GM12878 (cell line): ENCODE results near the gene MSI2. TPM values are rescaled to one million over a fixed set of nuclear protein-coding genes. Genes with fewer than 3 reads are reported as not detected.

Source experiments
- ATAC-seq: fragments of 200-7000 bp; cut with Tn5 transposase; 3 replicates; pipeline ENCODE4 v1.9.1; 2020; ENCODE audit warnings: mild to moderate bottlenecking, moderate library complexity
- BruUV-seq: library from RNA; stranded (reverse); fragments of 400-500 nt; replicated peaks from 2 replicates; lab custom pipeline; 2021; lab: Mats Ljungman, UMichigan
- CTCF ChIA-PET: fragments of 300-600 bp; sonication (Branson Sonifier 250); formaldehyde crosslinking; extraction: SDS; loops from one replicate; lab custom pipeline; 2021; ENCODE audit warnings: inconsistent platforms; lab: Yijun Ruan, JAX
- POLR2A ChIA-PET: fragments of 350-600 bp; formaldehyde crosslinking; extraction: SDS; loops from one replicate; lab custom pipeline; 2021; ENCODE audit warnings: inconsistent platforms; lab: Charles Lee
- RAD21 ChIA-PET: fragments of 300-600 bp; sonication (Branson Sonifier 250); formaldehyde crosslinking; loops from one replicate; lab custom pipeline; 2023; ENCODE audit warnings: antibody characterized with exemption; ENCODE audit not compliant: unreplicated experiment; lab: Charles Lee
- SMC1A ChIA-PET: fragments of 300-600 bp; sonication (Branson Sonifier 250); formaldehyde crosslinking; loops from one replicate; lab custom pipeline; 2023; ENCODE audit not compliant: unreplicated experiment, uncharacterized antibody; lab: Charles Lee
- DNase-seq: peaks from one replicate; pipeline ENCODE4 v3.0.0-alpha.2; 2011; ENCODE audit warnings: low read depth, low spot score
- FAIRE-seq: peaks from 3 replicates; lab custom pipeline; 2011; peaks lifted over from hg19 to GRCh38; lab: Jason Lieb, UNC
- H2AFZ ChIP-seq: 2 replicates; pipeline ENCODE4 v1.6.0; 2011; ENCODE audit warnings: low read depth, low read length, control low read depth; ENCODE audit not compliant: control insufficient read depth
- H3K27ac ChIP-seq: 2 replicates; pipeline ENCODE4 v1.5.1; 2011; ENCODE audit warnings: control low read depth; ENCODE audit not compliant: control insufficient read depth, insufficient read depth
- H3K27me3 ChIP-seq, 2 experiments: replicated peaks in 1 of 2; 2 replicates each; pipeline versions ENCODE4 v1.6.0 to v1.6.1; 2011; ENCODE audit warnings: low read length in 1 of 2; ENCODE audit not compliant: control insufficient read depth in 2 of 2, insufficient read depth in 2 of 2
- H3K36me3 ChIP-seq, 2 experiments: 2 replicates each; pipeline ENCODE4 v1.5.1; 2011; ENCODE audit warnings: low read length in 1 of 2; ENCODE audit not compliant: control insufficient read depth in 2 of 2, insufficient read depth in 2 of 2
- H3K4me1 ChIP-seq: 2 replicates; pipeline ENCODE4 v1.6.1; 2011; ENCODE audit warnings: mild to moderate bottlenecking, low read length, moderate library complexity, mixed read lengths; ENCODE audit not compliant: control insufficient read depth, insufficient read depth
- H3K4me2 ChIP-seq: 2 replicates; pipeline ENCODE4 v1.6.0; 2011; ENCODE audit warnings: control low read depth; ENCODE audit not compliant: control insufficient read depth, insufficient read depth
- H3K4me3 ChIP-seq: fragments of 200-600 bp; sonication (generic); 2 replicates; pipeline ENCODE4 v1.5.1; 2016
- H3K79me2 ChIP-seq: 2 replicates; pipeline ENCODE4 v1.6.0; 2011; ENCODE audit warnings: low read length; ENCODE audit not compliant: control insufficient read depth, insufficient read depth
- H3K9ac ChIP-seq: 2 replicates; pipeline ENCODE4 v1.8.0; 2011; ENCODE audit warnings: low read length, control low read depth, mixed read lengths; ENCODE audit not compliant: control insufficient read depth, insufficient read depth
- H3K9me3 ChIP-seq: replicated peaks from 3 replicates; pipeline ENCODE4 v1.5.1; 2011; ENCODE audit warnings: mild to moderate bottlenecking, low read length; ENCODE audit not compliant: control insufficient read depth, insufficient read depth
- H4K20me1 ChIP-seq: 2 replicates; pipeline ENCODE4 v1.6.0; 2011; ENCODE audit not compliant: control insufficient read depth, insufficient read depth
- FOXM1 ChIP-seq: IDR thresholded peaks from 2 replicates; pipeline ENCODE4 v1.6.1; 2012; ENCODE audit warnings: low read depth, mild to moderate bottlenecking, inconsistent platforms, low read length, moderate library complexity
- LARP7 ChIP-seq: fragments of 450-650 bp; IDR thresholded peaks from 2 replicates; pipeline ENCODE4 v1.6.1; 2017; ENCODE audit warnings: mild to moderate bottlenecking
- MTA3 ChIP-seq: IDR thresholded peaks from 2 replicates; pipeline ENCODE4 v1.6.1; 2012; ENCODE audit warnings: low read length, inconsistent platforms, borderline replicate concordance
- MYB ChIP-seq: fragments of 150-350 bp; IDR thresholded peaks from 2 replicates; pipeline ENCODE4 v1.6.1; 2014; ENCODE audit warnings: mild to moderate bottlenecking, low read depth, low read length, borderline replicate concordance
- SMARCA5 ChIP-seq: fragments of 450-650 bp; IDR thresholded peaks from 2 replicates; pipeline ENCODE4 v1.6.1; 2017; ENCODE audit warnings: mild to moderate bottlenecking
- WGBS: methylation state at CpG from one replicate; pipeline ENCODE4 v1.1.6; 2016; ENCODE audit warnings: low lambda C conversion rate; ENCODE audit not compliant: insufficient replicate concordance, insufficient coverage; ENCODE audit errors: missing lambda C conversion rate; 5-methylcytosine and 5-hydroxymethylcytosine counted together
- in situ Hi-C: fragments of 300-500 bp; cut with MboI; formaldehyde crosslinking; loops from 9 replicates; pipeline ENCODE4 v1.14.3; 2018; ENCODE audit warnings: mixed read lengths
- intact Hi-C: fragments of 100-400 bp; cut with micrococcal nuclease; formaldehyde crosslinking; loops from one replicate; pipeline ENCODE4 v1.14.2; 2022; ENCODE audit not compliant: unreplicated experiment
- polyA plus RNA-seq, 11 experiments: library from polyadenylated mRNA; depleted of rRNA in 4 of 11; unstranded in 6 of 11; stranded (reverse) in 5 of 11; fragments of >200 nt; fragmentation: Nextera tagmentation in 4 of 11; fragmentation: Illumina TruSeq in 1 of 11; extraction: Ambion mirVana in 4 of 11; extraction: Trizol in 1 of 11; gene quantifications; 1 replicate in 1 of 11; 2 replicates in 10 of 11; pipeline versions ENCODE4 v1.2.1 to v1.2.3, GENCODE V29; 2011 to 2016; ENCODE audit warnings: inconsistent platforms in 2 of 11, missing spikeins in 2 of 11, low read depth in 1 of 11
- total RNA-seq, 4 experiments: library from RNA; depleted of rRNA in 3 of 4; stranded (reverse); fragments of >200 nt in 3 of 4; fragmentation: Illumina TruSeq in 1 of 4; extraction: Trizol in 1 of 4; gene quantifications; 2 replicates each; pipeline versions ENCODE4 v1.2.1 to v1.2.3, GENCODE V29; 2013 to 2021

The MSI2 gene
- total and polyA plus RNA-seq, 10 of the 15 experiments (the other 5 are each of a cell fraction or from before 2014, with no cell fraction given): 6.1 to 76.1 (median 42.0) TPM

DNA sequence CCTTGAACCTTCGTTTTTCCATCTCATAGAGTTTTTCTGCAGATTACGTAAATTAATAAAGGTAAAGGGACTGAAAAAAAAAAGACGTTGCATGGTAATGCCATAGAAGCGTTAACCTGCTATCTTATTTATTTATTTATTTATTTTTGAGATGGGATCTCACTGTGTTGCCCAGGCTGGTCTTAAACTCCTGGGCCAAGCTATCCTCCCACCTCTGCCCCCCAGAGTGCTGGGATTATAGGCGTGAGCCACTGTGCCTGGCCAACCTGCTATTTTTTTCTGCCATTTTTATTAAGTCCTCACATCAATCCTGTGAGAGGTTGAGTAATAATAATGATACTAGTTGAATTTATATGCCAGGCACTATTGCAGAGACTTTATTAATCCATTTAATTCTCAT is 7.9 kb downstream of the MSI2 start:
- ChIA-PET CTCF (no interaction called here), RAD21 (no interaction called here), POLR2A (no interaction called here), SMC1A (interaction anchor here (0.6 kb wide), 1 partner anchor 12 kb away, joined by 3 read pairs; no protein-coding TSS in a partner anchor)
- Histone ChIP-seq H3K9me3 (no peaks in the 10 kb centered on the region), H3K79me2 (peaks cover 60% of the 10 kb centered on the region), H3K4me1 (peaks cover 2% of the 10 kb centered on the region; the same call in 1 of the 2 replicates), H2AFZ (no peak overlapping the region), H3K4me2 (no peak overlapping the region), H3K9ac (no peak overlapping the region), H3K4me3 (no peak overlapping the region), H4K20me1 (no peaks in the 10 kb centered on the region), H3K27ac (no peak overlapping the region)
- ATAC-seq: no peak
- WGBS: 100% methylated on average over 5 of the region's 5 CpGs
- no peak for FAIRE-seq
- no TSS peak for BruUV-seq
- DNase-seq: no peak
- in situ Hi-C loops: no loop called here
- no peak for TF ChIP-seq LARP7
- TF ChIP-seq MTA3: no peak
- TF ChIP-seq MYB: no peak
- no peak for TF ChIP-seq FOXM1
- TF ChIP-seq, all 136 proteins: peak for 0
- Histone ChIP-seq H3K27me3 (no peaks in the 10 kb centered on the region), H3K36me3 (peaks cover 15 to 29% of the 10 kb centered on the region in 2 experiments)
- intact Hi-C loops: no loop called here

DNA sequence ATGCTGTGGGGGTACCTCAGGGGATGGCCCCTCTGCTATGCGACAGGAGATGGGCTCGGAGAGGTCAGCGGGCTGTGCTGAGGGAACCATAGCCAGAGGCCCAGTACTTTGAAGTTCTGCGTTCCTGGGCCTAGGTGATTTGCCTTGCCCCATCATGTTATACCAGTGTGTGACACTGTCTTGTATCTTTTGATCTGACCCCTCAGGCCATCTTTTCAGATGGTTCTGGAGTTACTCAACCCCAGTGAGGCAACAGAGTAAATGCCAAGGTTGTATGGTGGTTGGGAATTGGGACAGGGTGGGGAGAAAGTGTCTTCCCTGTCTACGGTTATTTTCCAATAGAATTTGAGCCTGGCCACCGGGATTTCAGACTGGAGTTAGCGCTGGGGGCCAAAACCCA is 8.5 kb downstream of the MSI2 start:
- in situ Hi-C loops: no loop called here
- FAIRE-seq: no peak

More for the DNA sequence above, 8.5 kb downstream of the MSI2 start:
- H3K27me3 ChIP-seq: no peaks in the 10 kb centered on the region
- H3K9me3 ChIP-seq: no peaks in the 10 kb centered on the region
- H4K20me1 ChIP-seq: no peaks in the 10 kb centered on the region
- ChIA-PET CTCF (no interaction called here), SMC1A (interaction anchor here (0.6 kb wide), 1 partner anchor 13 kb away, joined by 3 read pairs; no protein-coding TSS in a partner anchor), RAD21 (no interaction called here), POLR2A (no interaction called here)
- H3K9ac ChIP-seq: no peak overlapping the region
- DNase-seq: no peak
- 98% methylated on average over 7 of the region's 7 CpGs for WGBS
- H3K4me2 ChIP-seq: no peak overlapping the region; the same call in 1 of the 2 replicates
- H3K4me1 ChIP-seq: no peaks in the 10 kb centered on the region
- H3K79me2 ChIP-seq: peaks cover 58% of the 10 kb centered on the region
- peaks cover 17 to 35% of the 10 kb centered on the region in 2 experiments for H3K36me3 ChIP-seq
- intact Hi-C loops: no loop called here
- no peak for TF ChIP-seq SMARCA5
- no TSS peak for BruUV-seq
- no peak overlapping the region for H3K27ac ChIP-seq
- H3K4me3 ChIP-seq: no peak overlapping the region
- ATAC-seq: no peak
- no peak overlapping the region for H2AFZ ChIP-seq
